ENCODE data around the gene TBC1D1. TPM values are rescaled to one million over a fixed set of nuclear protein-coding genes. Genes with fewer than 3 reads are reported as not detected.

The TBC1D1 gene
- total RNA-seq, 1 donor from 2014 or later, result 54.5 TPM

- FAIRE-seq (no peak), DNase-seq (ENCODE audit: low read depth) (no peak)
- Histone ChIP-seq H3K79me2 (ENCODE audit: insufficient read depth, low read length) (no peaks in the 10 kb centered on the region), H3K27me3 (ENCODE audit: insufficient read depth, low read length) (no peaks in the 10 kb centered on the region), H3K4me1 (ENCODE audit: insufficient read depth, low read length) (no peaks in the 10 kb centered on the region), H3K27ac (ENCODE audit: low read depth, low read length) (no peak overlapping the region), H3K4me2 (ENCODE audit: low read length) (no peak overlapping the region), H2AFZ (ENCODE audit: low read depth, low read length) (no peak overlapping the region), H3K4me3 (ENCODE audit: insufficient read depth, low read depth, low read length) (no peak overlapping the region), H4K20me1 (ENCODE audit: insufficient read depth, low read length) (no peaks in the 10 kb centered on the region), H3K9me3 (ENCODE audit: insufficient read depth, low read depth, low read length) (no peaks in the 10 kb centered on the region), H3K36me3 (ENCODE audit: insufficient read depth, low read length) (peaks cover 18% of the 10 kb centered on the region), H3K9ac (ENCODE audit: low read length) (no peak overlapping the region)
- Mint-ChIP-seq H3K36me3 (ENCODE audit: low read depth, unreplicated experiment) (peaks cover 18% of the 10 kb centered on the region), H3K27me3 (ENCODE audit: low read depth, unreplicated experiment) (no peaks in the 10 kb centered on the region), H3K4me3 (ENCODE audit: unreplicated experiment) (no peak overlapping the region), H3K9me3 (ENCODE audit: unreplicated experiment) (no peaks in the 10 kb centered on the region), H3K27ac (ENCODE audit: unreplicated experiment) (no peak overlapping the region), H3K4me1 (ENCODE audit: low read depth, unreplicated experiment) (peaks cover 15% of the 10 kb centered on the region)
- no peak for TF ChIP-seq EZH2 (IDR thresholded peaks at IDR 0.05; ENCODE audit: insufficient read depth, low read length)
- TF ChIP-seq CTCF (IDR thresholded peaks at IDR 0.05; ENCODE audit: insufficient read depth, low read depth, low read length), result no peak
Measured at GRCh38 chr4:38049545-38050170, 158.8 kb downstream of the TBC1D1 start.

GRCh38 chr4:38050560-38051350 lies 159.9 kb downstream of the TBC1D1 start:
- Histone ChIP-seq H3K4me1 (ENCODE audit: insufficient read depth, low read length) (no peaks in the 10 kb centered on the region), H3K4me3 (ENCODE audit: insufficient read depth, low read depth, low read length) (no peak overlapping the region), H3K9me3 (ENCODE audit: insufficient read depth, low read depth, low read length) (no peaks in the 10 kb centered on the region), H3K36me3 (ENCODE audit: insufficient read depth, low read length) (peaks cover 19% of the 10 kb centered on the region), H3K9ac (ENCODE audit: low read length) (no peak overlapping the region), H3K4me2 (ENCODE audit: low read length) (no peak overlapping the region), H3K27me3 (ENCODE audit: insufficient read depth, low read length) (no peaks in the 10 kb centered on the region), H2AFZ (ENCODE audit: low read depth, low read length) (no peak overlapping the region), H3K79me2 (ENCODE audit: insufficient read depth, low read length) (no peaks in the 10 kb centered on the region), H3K27ac (ENCODE audit: low read depth, low read length) (no peak overlapping the region), H4K20me1 (ENCODE audit: insufficient read depth, low read length) (no peaks in the 10 kb centered on the region)
- TF ChIP-seq CTCF (IDR thresholded peaks at IDR 0.05; ENCODE audit: insufficient read depth, low read depth, low read length) (no peak), EZH2 (IDR thresholded peaks at IDR 0.05; ENCODE audit: insufficient read depth, low read length) (no peak)
- H3K9me3 Mint-ChIP-seq (ENCODE audit: unreplicated experiment), result no peaks in the 10 kb centered on the region
- no peak overlapping the region for H3K4me3 Mint-ChIP-seq (ENCODE audit: unreplicated experiment)
- FAIRE-seq, result no peak
- DNase-seq (ENCODE audit: low read depth), result peak; percentile 22
- peaks cover 22% of the 10 kb centered on the region for H3K36me3 Mint-ChIP-seq (ENCODE audit: low read depth, unreplicated experiment)
- H3K27me3 Mint-ChIP-seq (ENCODE audit: low read depth, unreplicated experiment), result no peaks in the 10 kb centered on the region
- peak overlapping the region; percentile 64 for H3K27ac Mint-ChIP-seq (ENCODE audit: unreplicated experiment)
- H3K4me1 Mint-ChIP-seq (ENCODE audit: low read depth, unreplicated experiment), result peaks cover 15% of the 10 kb centered on the region

DNA sequence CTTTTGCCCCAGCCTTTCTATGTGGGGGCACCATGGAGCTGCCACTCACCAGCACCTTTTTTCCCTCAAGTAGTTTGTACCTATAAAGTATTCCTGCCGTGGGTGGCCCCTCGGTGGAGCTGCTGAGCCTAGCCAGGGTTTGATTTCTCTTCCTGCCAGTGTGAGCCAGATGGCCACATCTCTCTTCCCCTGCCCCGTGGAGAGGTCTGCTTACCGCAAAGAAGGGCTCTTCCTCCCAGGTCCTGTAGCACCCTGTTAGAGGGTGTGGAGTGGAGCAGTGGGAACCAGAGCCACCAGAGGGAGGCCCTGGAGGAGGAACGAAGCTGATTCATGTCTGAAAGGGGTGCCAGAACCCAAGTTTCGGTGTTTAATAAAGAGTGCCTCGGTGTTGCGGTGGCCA lies 164.7 kb downstream of the TBC1D1 start:
- peaks cover 12% of the 10 kb centered on the region for H3K4me1 Mint-ChIP-seq (ENCODE audit: low read depth, unreplicated experiment)
- H3K9me3 Mint-ChIP-seq (ENCODE audit: unreplicated experiment), result no peaks in the 10 kb centered on the region
- no peak overlapping the region for H3K4me3 Mint-ChIP-seq (ENCODE audit: unreplicated experiment)
- Histone ChIP-seq H3K27me3 (ENCODE audit: insufficient read depth, low read length) (no peaks in the 10 kb centered on the region), H3K4me3 (ENCODE audit: insufficient read depth, low read depth, low read length) (no peak overlapping the region), H3K9ac (ENCODE audit: low read length) (no peak overlapping the region), H3K9me3 (ENCODE audit: insufficient read depth, low read depth, low read length) (no peaks in the 10 kb centered on the region), H4K20me1 (ENCODE audit: insufficient read depth, low read length) (no peaks in the 10 kb centered on the region), H3K79me2 (ENCODE audit: insufficient read depth, low read length) (no peaks in the 10 kb centered on the region), H3K4me2 (ENCODE audit: low read length) (no peak overlapping the region), H2AFZ (ENCODE audit: low read depth, low read length) (no peak overlapping the region), H3K27ac (ENCODE audit: low read depth, low read length) (no peak overlapping the region), H3K36me3 (ENCODE audit: insufficient read depth, low read length) (peaks cover 11% of the 10 kb centered on the region), H3K4me1 (ENCODE audit: insufficient read depth, low read length) (peaks cover 3% of the 10 kb centered on the region)
- H3K27me3 Mint-ChIP-seq (ENCODE audit: low read depth, unreplicated experiment), result no peaks in the 10 kb centered on the region
- H3K27ac Mint-ChIP-seq (ENCODE audit: unreplicated experiment), result peak overlapping the region; percentile 41
- peaks cover 21% of the 10 kb centered on the region for H3K36me3 Mint-ChIP-seq (ENCODE audit: low read depth, unreplicated experiment)
- DNase-seq (ENCODE audit: low read depth), result no peak
- no peak for TF ChIP-seq EZH2 (IDR thresholded peaks at IDR 0.05; ENCODE audit: insufficient read depth, low read length)
- TF ChIP-seq CTCF (IDR thresholded peaks at IDR 0.05; ENCODE audit: insufficient read depth, low read depth, low read length), result no peak
- FAIRE-seq, result no peak

Measured in astrocyte (in vitro differentiated cells and primary cell).